ENCODE data around the gene ZNRF2. TPM values are rescaled to one million over a fixed set of nuclear protein-coding genes. Genes with fewer than 3 reads are reported as not detected.

The ZNRF2 gene
- total and polyA plus RNA-seq, 2 of the 13 experiments (the other 11 are each of a cell fraction or from before 2014, with no cell fraction given): 3.5 to 7.7 TPM

DNA sequence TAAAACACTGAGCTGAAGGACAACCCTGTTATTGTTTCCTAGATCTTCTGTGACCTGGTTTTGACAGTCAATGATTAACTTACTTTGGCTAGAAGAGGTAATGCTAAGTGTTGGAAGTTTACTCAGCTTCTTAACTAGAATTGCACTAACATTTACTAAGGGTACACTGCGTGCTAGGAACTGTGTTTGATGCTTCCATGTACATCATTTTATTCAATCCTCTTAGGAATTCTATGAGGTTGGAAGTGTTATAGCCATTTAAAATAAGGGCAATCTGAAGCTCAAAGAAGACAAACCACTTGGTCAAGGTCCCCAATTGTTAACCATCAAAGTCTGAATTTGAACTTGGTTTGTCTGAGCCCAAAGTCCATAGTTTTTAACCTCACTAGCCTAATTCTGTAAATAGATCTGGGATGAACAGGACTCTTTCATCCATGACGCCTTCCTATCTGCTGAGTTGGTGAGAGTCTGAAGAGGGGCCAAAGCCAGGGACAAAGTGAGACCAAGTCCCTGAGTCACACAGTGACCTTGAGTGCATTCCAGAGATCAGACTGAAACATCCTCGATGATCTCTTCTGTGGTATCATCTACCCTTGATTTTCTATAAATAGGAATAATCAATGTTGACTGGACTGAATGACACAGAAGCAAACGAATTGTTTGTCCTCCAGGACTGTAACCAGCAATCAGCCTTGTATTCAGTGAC is 29.2 kb upstream of the ZNRF2 start (continued):
- TF ChIP-seq, protein P1, sequence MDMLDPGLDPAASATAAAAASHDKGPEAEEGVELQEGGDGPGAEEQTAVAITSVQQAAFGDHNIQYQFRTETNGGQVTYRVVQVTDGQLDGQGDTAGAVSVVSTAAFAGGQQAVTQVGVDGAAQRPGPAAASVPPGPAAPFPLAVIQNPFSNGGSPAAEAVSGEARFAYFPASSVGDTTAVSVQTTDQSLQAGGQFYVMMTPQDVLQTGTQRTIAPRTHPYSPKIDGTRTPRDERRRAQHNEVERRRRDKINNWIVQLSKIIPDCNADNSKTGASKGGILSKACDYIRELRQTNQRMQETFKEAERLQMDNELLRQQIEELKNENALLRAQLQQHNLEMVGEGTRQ (IDR thresholded peaks at IDR 0.05; ENCODE audit: low read depth, low read length): no peak
- TF ChIP-seq, protein P1 (CRISPR knock-in tag; IDR thresholded peaks at IDR 0.05; ENCODE audit: borderline replicate concordance): no peak
- TF ChIP-seq, protein P2, sequence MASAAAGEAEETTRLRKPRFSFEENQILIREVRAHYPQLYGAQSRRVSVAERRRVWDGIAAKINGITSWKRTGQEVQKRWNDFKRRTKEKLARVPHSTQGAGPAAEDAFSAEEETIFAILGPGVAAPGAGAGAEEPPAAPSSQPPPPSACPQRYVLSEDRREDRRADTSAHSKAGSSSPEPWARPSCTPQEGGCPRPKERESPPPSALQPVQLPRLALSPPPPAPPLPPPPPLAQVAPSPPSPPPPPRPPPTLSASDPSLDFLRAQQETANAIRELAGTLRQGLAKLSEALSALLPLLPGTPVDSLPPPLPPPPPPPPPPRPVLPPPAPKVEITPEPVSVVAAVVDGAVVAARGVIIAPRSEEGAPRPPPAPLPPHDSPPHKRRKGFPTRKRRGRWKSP (CRISPR knock-in tag; IDR thresholded peaks at IDR 0.05): peak; percentile 23; the same call in 1 of the 2 replicates
- TF ChIP-seq ZNF557 (CRISPR knock-in tag; IDR thresholded peaks at IDR 0.05) (0 out of 2 replicates have a peak, but pooled peaks have one; percentile 55), HOXA3 (CRISPR knock-in tag; IDR thresholded peaks at IDR 0.05) (peak; percentile 74), ARNT (IDR thresholded peaks at IDR 0.05) (no peak), ZBTB20 (CRISPR knock-in tag; IDR thresholded peaks at IDR 0.05; ENCODE audit: borderline replicate concordance, low read depth) (no peak), ETV5 (CRISPR knock-in tag; IDR thresholded peaks at IDR 0.05; ENCODE audit: borderline replicate concordance) (peak; percentile 65; the same call in 1 of the 2 replicates), ZBTB21 (CRISPR knock-in tag; IDR thresholded peaks at IDR 0.05) (peak; percentile 59; the same call in 1 of the 2 replicates), ZNF777 (CRISPR knock-in tag; IDR thresholded peaks at IDR 0.05) (no peak), STAG1 (CRISPR knock-in tag; IDR thresholded peaks at IDR 0.05) (peak; percentile 17; the same call in 1 of the 2 replicates), NFKBIZ (CRISPR knock-in tag; IDR thresholded peaks at IDR 0.05) (0 out of 2 replicates have a peak, but pooled peaks have one; percentile 27), ZNF816 (CRISPR knock-in tag; IDR thresholded peaks at IDR 0.05; ENCODE audit: borderline replicate concordance) (no peak), FOXO1 (CRISPR knock-in tag; IDR thresholded peaks at IDR 0.05) (no peak), KDM5B (CRISPR knock-in tag; IDR thresholded peaks at IDR 0.05; ENCODE audit: borderline replicate concordance) (no peak), HOXD1 (CRISPR knock-in tag; IDR thresholded peaks at IDR 0.05) (peak; percentile 85), MAFG (CRISPR knock-in tag; IDR thresholded peaks at IDR 0.05) (no peak)
- TF ChIP-seq, protein P3, sequence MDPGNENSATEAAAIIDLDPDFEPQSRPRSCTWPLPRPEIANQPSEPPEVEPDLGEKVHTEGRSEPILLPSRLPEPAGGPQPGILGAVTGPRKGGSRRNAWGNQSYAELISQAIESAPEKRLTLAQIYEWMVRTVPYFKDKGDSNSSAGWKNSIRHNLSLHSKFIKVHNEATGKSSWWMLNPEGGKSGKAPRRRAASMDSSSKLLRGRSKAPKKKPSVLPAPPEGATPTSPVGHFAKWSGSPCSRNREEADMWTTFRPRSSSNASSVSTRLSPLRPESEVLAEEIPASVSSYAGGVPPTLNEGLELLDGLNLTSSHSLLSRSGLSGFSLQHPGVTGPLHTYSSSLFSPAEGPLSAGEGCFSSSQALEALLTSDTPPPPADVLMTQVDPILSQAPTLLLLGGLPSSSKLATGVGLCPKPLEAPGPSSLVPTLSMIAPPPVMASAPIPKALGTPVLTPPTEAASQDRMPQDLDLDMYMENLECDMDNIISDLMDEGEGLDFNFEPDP (CRISPR knock-in tag; conservative IDR thresholded peaks at IDR 0.05): no peak
- TF ChIP-seq, protein P4, sequence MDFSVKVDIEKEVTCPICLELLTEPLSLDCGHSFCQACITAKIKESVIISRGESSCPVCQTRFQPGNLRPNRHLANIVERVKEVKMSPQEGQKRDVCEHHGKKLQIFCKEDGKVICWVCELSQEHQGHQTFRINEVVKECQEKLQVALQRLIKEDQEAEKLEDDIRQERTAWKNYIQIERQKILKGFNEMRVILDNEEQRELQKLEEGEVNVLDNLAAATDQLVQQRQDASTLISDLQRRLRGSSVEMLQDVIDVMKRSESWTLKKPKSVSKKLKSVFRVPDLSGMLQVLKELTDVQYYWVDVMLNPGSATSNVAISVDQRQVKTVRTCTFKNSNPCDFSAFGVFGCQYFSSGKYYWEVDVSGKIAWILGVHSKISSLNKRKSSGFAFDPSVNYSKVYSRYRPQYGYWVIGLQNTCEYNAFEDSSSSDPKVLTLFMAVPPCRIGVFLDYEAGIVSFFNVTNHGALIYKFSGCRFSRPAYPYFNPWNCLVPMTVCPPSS (IDR thresholded peaks at IDR 0.05): no peak
- TF ChIP-seq, protein P5, sequence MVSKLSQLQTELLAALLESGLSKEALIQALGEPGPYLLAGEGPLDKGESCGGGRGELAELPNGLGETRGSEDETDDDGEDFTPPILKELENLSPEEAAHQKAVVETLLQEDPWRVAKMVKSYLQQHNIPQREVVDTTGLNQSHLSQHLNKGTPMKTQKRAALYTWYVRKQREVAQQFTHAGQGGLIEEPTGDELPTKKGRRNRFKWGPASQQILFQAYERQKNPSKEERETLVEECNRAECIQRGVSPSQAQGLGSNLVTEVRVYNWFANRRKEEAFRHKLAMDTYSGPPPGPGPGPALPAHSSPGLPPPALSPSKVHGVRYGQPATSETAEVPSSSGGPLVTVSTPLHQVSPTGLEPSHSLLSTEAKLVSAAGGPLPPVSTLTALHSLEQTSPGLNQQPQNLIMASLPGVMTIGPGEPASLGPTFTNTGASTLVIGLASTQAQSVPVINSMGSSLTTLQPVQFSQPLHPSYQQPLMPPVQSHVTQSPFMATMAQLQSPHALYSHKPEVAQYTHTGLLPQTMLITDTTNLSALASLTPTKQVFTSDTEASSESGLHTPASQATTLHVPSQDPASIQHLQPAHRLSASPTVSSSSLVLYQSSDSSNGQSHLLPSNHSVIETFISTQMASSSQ (IDR thresholded peaks at IDR 0.05; ENCODE audit: low read depth): peak; percentile 93
- TF ChIP-seq, protein P5 (CRISPR knock-in tag; IDR thresholded peaks at IDR 0.05; ENCODE audit: borderline replicate concordance): peak; percentile 97

Measured in HepG2 (cell line).